GM23248 (cell line): Measurements from ENCODE around the gene PON3.

ENCODE experiments used
- EZH2 ChIP-seq: fragments of 200-600 bp; sonication (generic); IDR thresholded peaks from 2 replicates; pipeline ENCODE4 v1.6.1; 2018; ENCODE audit warnings: antibody characterized with exemption, mild to moderate bottlenecking; ENCODE audit not compliant: insufficient read depth, poor library complexity, severe bottlenecking
- EZH2phosphoT487 ChIP-seq: fragments of 200-600 bp; sonication (generic); IDR thresholded peaks from 2 replicates; pipeline ENCODE4 v1.6.1; 2018; ENCODE audit warnings: antibody characterized with exemption, moderate library complexity, mild to moderate bottlenecking, low read depth; ENCODE audit not compliant: insufficient read depth

- TF ChIP-seq EZH2phosphoT487, result no peak
- TF ChIP-seq EZH2, result no peak
Measured at GRCh38 chr7:95434557-95435421, 38.6 kb upstream of the PON3 start, which contains the start of gene PON2.
